Renal cortical epithelial cell (primary cell): ENCODE data around the gene ARHGEF16. TPM values are rescaled to one million over a fixed set of nuclear protein-coding genes. Genes with fewer than 3 reads are reported as not detected.

ENCODE experiments used
- DNase-seq: peaks from one replicate; pipeline ENCODE4 v3.0.0-alpha.2; 2011; ENCODE audit warnings: low read depth
- total RNA-seq: library from RNA; depleted of rRNA; stranded (reverse); fragments of >200 nt; gene quantifications from 2 replicates; pipeline ENCODE4 v1.2.3, GENCODE V29; 2014

The ARHGEF16 gene
- total RNA-seq, 1 donor from 2014 or later, result 6.4 TPM

DNA sequence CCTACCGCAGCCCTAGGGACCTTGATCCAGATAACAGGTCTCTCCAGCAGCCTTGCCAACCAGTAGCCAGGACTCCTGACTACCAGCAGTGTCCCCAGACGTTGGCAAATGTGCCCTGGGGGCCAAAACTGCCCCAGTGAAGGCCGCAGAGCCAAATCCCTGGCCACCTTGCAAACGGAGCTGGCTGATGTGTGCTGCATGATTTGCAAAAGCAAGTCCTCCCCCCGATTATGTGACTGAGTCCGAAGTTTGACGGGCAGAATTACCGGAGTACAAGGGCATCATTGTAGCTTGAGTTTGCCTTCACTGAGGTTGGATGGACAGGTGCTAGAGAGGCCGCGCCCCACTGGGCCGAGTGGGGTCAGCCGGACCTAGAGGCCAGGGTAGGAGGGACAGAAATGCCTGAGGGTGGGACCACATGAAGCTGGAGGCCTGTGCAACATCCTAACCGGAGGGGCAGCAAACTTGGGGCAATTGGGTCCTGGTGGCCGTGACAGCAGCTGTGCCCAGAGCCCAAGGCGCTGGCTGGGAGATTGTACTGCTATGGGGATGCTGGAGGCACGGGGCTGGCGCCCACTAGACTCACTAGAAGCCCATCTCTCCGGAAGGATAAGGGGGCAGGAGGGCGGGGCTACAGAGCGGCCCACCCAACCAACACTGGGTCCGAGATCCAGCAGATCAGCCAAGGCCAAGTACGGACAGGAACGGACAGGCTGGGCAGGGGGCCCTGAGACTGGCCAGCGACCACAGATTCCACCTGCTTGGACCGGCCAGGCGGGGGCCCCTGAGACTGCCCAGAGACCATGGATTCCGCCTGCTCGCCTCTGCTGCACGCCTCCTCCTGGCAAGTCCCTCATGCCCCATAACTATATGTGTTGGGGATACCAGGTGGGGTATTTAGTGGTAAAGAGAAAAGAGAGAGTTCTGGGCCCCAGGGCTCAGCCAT is 2.8 kb downstream of the ARHGEF16 start:
- DNase-seq, result no peak

DNA sequence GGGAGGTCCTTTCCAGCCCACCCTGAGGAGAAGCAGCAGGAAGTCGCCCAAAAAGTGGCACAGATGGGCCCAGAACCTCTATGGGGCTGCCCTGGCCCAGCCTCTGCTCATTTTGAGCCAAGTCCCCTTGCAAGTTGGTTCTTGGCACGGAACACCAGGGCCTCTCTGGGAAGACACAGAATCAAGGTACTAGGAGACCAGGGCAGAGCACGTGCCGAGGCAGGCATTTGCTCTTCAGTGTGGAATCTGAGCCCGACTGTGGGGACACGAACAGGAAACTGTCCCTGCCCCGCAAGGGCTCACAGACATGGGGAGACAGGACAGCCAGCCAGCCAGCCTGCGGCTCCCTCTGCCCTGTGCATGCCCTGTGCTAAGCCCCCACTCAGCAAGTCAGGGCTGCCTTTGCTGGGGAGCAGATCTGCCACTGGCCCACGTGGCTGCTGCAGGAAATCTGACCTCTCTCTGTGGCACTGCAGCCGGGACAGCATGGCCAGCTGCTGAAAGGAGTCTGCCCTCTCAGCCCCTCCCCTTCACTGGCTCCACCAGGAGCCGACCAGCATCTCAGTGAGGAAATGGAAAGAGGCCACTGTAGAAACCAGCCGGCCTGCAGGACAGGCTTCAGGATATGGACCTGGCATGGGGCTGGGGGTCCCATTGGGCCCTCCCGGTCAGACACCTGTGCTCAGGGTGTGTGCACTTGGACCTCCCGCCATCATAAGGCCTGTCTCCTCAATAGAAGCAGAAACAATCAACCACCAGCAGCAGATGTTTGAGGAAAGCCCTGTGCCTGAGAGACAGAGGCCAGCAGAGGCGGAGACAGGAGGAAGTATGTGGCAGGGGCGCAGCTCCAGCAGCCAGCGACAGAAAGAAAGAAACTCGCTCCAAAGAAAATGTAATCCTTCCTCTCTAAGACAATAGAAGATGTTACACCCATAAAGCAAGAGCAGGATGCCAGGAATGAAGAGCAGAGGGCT is 3.7 kb downstream of the ARHGEF16 start:
- DNase-seq, result no peak

DNA sequence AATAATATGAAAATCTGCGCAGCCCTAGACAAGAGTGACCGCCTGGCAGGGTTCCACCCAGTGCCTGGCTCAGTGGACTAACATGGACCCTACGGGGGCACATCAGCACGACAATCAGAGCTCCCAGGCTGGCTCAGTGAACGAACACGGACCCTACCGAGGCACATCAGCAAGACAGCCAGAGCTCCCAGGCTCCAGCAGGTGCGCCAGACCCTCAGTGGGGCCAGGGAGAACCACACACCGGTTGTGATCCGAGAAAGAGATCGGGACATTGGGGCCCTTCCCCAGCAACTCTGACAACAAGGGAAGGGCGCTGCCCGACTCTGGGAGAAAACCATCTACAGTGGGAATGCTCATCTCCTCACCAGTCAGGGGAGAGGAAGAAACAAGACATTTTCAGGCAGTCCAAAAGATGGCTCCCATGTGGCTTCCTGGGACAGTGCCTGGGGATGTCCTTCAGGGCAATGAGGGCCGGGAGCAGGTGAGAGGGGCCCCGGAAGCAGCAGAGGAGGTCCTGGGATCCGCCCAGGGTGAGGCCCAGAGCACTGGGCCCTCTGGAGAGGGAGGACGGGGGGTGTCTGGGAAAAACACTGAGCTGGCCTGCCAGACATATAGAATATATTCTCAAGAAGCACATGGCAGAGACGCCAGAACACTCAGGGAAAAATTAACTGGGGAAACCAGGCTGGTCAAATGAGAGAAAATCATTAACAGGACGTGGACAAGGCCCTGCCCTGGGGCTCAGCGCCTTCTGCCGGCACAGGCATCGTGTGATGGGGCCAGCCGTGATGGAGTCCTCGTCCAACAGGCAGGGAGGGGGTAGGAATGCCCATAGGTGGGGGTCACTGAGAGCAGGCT is 4.8 kb downstream of the ARHGEF16 start:
- peak; percentile 69 for DNase-seq

DNA sequence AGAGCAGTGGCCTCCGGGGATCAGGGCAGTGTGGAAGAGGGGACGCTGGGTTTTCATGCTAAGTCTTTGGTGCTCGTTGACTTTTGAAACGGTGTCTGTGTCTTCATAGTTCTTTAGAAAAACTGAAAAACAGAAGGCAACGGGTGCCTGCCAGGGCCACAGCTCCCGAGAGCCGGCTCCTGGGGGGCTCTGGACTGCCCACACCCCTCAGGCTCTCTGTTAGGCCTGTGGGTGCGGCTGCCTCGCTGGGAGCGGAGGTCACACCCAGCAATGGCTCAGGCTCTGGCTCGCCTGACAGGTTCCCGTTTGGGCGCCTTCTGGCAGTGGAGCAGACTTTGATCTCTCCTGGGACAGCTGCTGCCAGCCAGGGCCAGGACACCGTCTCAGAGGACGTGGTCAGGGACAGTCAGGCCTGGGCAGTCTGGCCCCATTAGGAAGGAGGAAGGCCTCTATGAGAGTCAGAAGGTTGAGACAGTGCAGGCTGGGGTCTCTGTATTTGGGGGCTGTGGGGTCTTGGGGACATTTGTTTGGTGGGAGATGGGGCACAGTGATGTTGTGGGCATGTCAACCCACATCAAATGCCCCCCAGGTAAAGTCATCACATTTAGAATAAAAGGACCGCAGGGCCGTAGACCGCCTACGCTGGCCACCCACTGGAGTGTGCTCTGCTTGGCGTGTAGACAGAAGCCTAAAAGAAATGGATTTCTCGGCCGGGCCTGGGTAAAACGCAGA is 5.6 kb downstream of the ARHGEF16 start:
- peak; percentile 15 for DNase-seq

DNA sequence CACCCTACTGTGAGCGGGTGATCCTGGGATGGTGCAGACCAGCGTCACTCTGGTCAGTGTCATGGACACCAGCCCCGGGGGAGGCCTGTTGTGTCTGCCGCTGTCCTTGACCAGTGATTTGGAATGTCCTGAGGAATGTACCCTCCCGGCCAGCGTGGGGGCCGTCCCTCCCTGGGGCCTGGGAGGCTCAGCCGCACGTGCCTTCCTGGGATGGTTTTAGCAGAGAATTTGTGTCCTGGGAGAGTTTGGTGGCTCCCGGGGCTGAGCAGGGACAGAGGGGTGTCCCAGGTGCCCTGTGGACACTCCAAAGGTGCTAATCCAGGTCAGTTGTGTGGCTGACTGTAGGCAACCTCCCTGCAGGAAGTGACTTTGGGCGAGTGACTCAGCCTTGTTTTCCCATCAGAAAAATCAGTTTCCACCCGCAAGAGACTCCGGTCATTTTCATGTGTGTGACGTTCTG is 6.2 kb downstream of the ARHGEF16 start:
- peak; percentile 59 for DNase-seq

DNA sequence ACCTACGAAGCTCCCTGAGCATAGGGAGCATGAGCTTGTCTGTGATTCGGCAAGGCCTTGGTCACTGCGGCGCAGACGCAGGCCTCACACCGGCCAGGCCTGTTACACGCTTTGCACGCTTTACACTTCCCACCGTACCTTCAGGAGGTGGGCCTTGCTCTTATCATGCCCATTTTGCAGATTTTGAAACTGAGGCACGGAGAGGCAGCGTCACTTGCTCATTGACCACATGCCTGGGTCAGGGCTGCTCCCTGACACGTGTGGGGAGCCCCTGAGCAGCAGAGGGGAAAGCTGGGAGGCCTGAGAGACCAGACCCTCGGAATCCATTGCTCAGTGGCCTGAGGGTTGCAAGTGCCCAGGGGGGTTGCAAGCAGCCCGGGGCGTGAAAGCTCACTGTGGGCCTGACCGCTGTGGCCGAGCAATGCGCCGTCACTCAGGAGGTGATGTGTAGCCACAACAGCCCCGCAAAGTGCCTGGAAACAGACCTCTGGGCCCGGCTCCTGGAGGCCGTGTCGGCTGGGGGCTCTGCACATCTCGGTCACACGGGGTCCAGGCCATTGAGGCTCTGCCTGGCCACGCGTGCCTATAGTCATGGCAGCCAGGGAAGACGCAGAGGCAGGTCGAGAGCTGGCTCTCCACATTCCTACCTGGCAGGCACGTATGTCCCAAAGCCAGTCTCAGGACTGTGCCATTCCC is 6.9 kb downstream of the ARHGEF16 start:
- DNase-seq, result no peak

DNA sequence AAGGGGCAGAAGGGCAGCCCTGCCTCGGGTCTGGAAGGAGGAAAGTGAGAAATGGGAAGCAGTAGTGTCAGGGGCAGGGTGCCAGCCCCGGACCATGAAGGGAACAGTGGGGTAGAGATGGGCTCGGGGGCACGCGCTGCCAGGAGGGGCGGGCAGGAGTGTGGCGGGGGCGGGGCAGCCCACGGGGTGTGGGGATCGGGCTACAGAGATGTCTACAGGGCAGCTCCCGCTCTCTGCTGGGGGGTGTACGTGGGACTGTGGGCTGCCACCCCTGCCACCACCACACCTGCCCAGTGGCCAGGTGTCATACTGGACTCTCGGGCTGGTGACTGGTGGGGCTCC is 7.4 kb downstream of the ARHGEF16 start:
- DNase-seq, result no peak

DNA sequence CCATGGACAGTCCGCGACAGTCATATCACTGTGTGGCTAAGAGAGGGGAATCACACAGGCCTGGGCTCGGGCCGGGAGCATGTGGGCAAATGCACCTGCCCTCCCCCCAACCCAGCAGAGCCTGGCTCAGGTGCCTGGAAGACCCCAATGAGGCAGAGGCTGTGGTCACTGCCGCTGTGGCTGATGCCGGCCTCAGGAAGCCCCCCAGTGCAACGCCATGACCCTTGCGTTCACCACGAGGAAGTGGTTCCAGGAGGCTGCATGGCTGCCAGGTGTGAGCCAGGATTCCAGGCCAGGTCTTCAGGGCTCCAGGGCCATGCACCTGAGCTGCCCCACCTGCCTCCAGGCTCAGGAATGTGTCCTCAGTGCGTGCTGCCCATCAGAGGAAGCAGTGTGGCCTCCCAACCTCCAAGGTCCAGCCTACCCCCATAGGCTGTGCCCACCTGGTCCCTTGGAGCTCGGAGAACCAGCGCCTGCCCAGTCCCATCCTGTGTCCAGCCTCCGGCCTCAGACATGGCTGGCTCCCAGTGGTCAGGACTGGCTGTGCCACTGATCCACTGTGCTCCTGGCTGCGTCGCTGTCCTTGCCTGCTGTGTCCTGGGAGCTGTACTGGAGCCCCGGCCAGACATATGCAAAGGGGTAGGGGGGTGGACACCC is 8.0 kb downstream of the ARHGEF16 start:
- DNase-seq, result no peak

DNA sequence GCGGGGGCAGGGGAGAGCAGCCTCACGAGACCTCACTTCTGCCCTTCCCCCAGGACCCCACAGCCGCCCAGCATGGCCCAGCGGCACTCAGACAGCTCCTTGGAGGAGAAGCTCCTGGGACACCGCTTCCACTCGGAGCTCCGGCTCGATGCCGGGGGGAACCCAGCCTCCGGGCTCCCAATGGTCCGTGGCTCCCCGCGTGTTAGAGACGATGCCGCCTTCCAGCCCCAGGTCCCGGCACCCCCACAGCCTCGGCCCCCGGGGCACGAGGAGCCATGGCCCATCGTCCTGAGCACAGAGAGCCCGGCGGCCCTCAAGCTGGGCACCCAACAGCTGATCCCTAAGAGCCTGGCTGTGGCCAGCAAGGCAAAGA is 8.5 kb downstream of the ARHGEF16 start:
- no peak for DNase-seq

DNA sequence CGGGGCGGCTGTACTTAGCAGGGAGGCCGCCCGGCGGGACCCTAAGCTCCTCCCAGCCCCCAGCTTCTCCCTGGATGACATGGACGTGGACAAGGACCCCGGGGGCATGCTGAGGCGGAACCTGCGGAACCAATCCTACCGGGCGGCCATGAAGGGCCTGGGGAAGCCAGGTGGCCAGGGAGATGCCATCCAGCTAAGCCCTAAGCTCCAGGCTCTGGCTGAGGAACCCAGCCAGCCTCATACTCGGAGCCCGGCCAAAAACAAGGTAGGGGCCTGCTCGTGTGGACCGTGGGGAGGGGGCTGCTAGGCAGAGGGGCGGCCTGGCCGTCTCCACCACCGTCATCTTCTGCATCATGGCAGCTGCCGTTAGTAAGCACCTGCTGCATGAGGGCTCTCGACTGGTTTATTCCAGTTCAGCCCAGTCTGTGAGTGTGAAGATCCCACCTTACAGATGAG is 9.0 kb downstream of the ARHGEF16 start:
- DNase-seq, result no peak

DNA sequence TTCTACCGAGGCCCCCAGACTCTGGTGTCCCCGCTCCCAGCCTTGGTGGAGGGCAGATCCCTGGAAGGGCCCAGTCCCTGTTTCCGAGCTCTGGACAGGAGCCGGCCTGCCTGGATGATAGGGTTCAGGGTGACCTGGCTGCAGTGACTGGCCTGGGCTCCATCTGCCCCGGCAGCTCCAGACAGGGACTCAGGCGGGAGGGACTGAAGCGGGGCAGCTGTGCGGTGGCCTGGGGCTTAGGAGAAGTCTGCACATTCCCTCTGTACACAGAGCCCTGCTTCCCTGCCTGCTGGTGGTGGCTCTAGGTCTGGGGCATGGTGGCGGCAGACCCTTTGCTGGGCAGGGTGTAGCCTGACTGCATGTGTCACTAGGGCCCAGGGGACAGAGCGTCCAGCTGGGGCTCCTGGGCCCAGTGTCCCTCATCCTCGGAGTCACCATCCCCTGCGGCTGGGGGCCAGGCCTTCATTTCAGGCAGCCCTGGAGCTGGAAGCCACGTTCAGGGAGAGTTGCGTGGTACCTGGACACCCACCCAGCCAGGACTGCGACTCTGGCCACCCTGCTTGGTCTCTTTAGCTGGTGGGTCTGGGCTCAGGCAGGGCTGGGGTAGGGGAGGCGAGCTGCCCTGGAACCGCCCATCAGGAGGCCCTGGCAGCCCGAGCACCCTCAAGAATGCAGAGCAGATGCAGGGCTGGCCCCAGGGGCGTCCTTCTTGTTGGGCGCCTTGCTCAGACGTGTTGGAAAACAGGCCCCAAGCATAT is 9.6 kb downstream of the ARHGEF16 start:
- no peak for DNase-seq

DNA sequence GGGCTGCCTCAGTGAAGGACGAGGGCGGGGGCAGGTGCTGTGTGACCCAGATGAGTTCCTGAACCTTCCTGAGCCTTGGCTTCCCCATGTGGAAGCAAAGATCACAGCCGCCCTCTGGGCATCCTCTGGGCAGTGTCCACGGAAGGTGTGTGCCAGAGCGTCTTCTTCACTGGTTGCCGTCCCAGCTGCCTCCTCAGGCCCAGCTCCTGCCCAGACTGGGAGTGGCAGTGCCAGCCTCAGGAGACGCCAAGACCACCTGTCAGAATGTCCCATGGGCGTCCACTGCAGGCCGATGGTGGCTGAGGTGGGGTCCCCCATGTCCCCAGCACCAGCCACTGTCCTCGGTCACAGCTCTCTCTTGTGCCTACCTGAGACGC is 10.2 kb downstream of the ARHGEF16 start:
- DNase-seq, result no peak

DNA sequence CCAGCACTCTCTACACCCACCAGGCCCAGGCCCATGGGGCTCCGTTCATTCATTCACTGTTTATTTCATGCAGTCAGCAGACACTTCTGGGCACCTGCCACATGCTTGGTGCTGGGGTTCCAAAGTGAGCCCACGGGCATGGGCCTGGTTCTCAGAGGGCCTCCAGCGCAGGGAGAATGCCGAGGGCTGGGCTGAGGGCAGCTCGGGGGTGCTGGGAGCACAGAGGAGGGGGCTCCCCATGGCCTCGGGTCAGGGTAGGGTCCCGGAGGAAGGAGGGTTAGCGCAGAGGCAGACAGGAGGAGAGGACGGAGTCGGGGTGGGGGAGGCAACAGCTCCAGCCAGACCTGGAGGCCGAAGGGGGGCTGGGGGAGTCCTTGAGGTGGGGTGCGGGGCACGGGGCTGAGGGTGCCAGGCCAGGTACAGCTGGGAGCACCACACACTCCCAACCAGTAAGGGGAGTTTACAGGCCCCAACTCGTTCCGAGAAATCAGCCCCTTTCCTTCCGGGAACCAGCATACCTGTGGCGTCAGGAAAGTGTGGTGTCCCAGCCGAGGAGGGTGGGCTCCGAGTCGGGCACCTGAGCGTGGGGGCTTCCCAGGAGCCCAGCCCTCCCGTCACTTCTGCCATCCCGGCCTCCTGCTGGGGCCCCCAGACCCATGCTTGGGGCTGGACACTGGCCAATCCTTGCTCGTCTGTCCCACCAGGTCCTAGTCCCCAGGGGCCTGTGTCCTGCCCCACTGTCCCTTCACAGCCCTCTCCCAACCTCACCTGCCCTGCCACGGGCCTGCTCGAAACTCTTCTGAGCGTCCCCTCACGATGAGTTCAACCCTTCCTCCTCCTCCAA is 10.8 kb downstream of the ARHGEF16 start:
- DNase-seq, result no peak

DNA sequence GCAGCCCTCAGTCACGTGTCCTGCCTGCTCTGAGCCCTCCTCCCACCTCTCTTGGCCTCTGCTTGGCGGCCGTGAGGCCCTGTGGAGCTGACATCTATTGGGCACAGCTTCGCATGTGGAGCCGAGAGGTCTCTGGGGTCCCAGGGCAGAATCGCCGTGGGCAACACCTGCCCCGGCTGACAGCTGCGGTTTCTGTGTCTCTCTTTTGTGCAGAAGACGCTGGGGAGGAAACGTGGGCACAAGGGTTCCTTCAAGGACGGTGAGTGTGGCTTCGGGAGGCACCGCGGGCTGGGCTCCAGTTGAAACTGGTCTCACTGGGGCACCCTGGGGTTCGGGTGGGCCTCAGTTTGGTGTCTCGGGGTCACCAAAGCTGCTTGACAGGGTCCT is 11.5 kb downstream of the ARHGEF16 start:
- DNase-seq, result no peak

DNA sequence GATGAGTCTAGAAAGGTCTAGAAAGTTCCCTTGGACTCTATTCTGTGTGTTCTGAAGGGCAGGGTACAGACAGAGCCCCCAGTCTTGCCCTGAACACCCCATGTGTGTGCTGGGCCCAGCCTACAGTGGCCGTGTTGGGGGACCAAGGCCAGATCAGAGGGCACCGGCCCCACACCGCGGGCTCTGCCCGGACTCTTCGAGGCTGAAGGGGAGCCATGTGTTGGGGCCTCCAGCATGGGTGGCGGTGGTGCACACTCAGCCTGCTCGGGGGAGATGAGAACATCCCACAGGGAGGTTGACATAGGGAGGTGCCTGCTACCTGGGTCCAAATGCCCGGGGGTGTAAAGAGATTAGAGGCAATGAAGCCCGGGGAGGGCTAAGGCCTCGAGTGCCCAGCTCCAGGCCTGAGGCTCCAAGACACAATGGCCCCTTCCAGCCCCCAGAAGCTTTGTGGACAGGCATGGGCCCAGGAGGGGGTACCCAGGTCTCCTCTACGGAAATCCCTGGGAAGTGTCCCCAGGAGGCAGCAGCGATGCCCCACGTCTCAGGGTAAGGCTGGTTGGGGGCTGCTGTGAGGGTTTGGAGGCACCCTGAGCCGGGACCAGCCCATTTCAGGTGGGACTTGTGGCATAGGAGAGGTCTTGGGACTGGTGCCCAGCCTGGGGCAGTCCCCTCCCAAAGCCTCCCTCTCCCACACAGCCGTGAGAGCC is 12.1 kb downstream of the ARHGEF16 start:
- DNase-seq, result no peak

DNA sequence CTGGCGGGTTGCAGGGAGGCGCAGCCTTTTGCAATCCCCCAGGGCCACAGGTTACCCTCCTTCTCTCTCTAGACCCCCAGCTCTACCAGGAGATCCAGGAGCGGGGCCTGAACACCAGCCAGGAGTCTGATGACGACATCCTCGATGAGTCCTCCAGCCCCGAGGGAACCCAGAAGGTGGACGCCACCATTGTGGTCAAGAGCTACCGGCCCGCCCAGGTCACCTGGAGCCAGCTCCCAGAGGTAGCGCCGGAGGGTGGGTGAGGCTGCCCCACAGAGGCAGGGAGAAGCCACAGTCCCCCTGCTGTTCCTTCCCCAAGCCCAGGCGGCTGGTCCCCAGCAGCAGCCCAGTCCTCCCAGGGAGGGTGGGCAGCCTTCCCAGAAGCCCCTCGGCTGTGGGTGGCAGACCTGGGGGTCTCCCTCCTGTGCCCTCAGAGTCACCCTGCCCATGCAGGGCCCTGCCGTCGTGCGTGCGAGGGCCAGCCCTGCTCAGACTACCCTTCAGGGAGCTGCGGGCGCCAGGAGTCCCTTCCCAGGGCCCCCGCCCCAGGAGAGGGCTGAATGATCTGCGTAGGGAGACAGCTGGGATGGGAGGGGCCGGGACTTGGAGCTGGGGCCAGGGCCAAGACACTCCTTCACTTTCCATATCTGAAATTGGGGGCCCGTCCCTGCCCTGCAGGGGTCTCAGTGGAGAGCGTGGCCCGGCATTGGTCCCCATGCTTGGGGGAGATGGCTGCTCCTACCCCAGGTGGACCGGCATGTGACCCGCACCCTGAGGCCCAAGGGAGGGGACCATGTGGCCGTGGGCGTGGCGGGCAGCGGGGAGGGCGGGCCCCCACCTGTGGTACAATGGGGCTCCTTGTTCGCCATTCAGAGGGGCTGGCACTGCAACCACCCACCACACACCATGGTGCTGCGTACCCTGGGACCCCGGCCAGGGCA is 12.9 kb downstream of the ARHGEF16 start:
- no peak for DNase-seq
